HEK293 (cell line): ENCODE data around the gene ZNF687.
A peak's percentile ranks its signal among the peaks of the same experiment; 100 is the strongest.

Experiments used
- CTCF ChIA-PET: fragments of 350-600 bp; formaldehyde crosslinking; extraction: SDS; loops from one replicate; lab custom pipeline; 2021; ENCODE audit warnings: antibody characterized with exemption; lab: Yijun Ruan, JAX
- POLR2A ChIA-PET: fragments of 300-600 bp; formaldehyde crosslinking; extraction: SDS; loops from one replicate; lab custom pipeline; 2020; ENCODE audit warnings: antibody characterized with exemption, inconsistent platforms; lab: Yijun Ruan, JAX
- H3K27ac ChIP-seq: fragments of 200-500 bp; sonication (Bioruptor generic); 2 replicates; pipeline ENCODE4 v1.5.1; 2014; ENCODE audit warnings: low read depth, low read length, control low read depth, inconsistent platforms; ENCODE audit errors: extremely low read depth
- H3K36me3 ChIP-seq, 2 experiments: fragments of 200-500 bp in 1 of 2; sonication (Bioruptor generic) in 1 of 2; 1 replicate in 1 of 2; 2 replicates in 1 of 2; pipeline ENCODE4 v1.5.1; 2014 to 2017; ENCODE audit warnings: inconsistent platforms in 2 of 2, low read length in 2 of 2; ENCODE audit not compliant: control insufficient read depth in 2 of 2, insufficient read depth in 1 of 2
- H3K4me1 ChIP-seq: fragments of 200-500 bp; sonication (Bioruptor generic); 2 replicates; pipeline ENCODE4 v1.5.1; 2014; ENCODE audit warnings: mild to moderate bottlenecking, low read length, inconsistent platforms; ENCODE audit not compliant: control insufficient read depth, insufficient read depth
- H3K4me3 ChIP-seq: 2 replicates; pipeline ENCODE4 v1.5.1; 2011; ENCODE audit warnings: low read depth, mild to moderate bottlenecking, control low read depth, low read length, moderate library complexity
- H3K9me3 ChIP-seq: fragments of 200-500 bp; sonication (Bioruptor generic); 2 replicates; pipeline ENCODE4 v1.5.1; 2014; ENCODE audit warnings: low read depth, low read length, inconsistent platforms; ENCODE audit not compliant: control insufficient read depth, insufficient read depth
- SCRT1 ChIP-seq: fragments of 450-650 bp; formaldehyde crosslinking; IDR thresholded peaks from 2 replicates; pipeline ENCODE4 v1.5.1; 2016; ENCODE audit warnings: missing biosample characterization, missing genetic modification characterization, borderline replicate concordance
- SCRT2 ChIP-seq: fragments of 450-650 bp; formaldehyde crosslinking; IDR thresholded peaks from 2 replicates; pipeline ENCODE4 v1.5.1; 2016; ENCODE audit warnings: missing biosample characterization, missing genetic modification characterization
- ZBTB10 ChIP-seq: fragments of 450-650 bp; formaldehyde crosslinking; IDR thresholded peaks from 2 replicates; pipeline ENCODE4 v1.5.1; 2016; ENCODE audit warnings: missing biosample characterization, missing genetic modification characterization
- ZBTB7A ChIP-seq: fragments of 450-650 bp; formaldehyde crosslinking; IDR thresholded peaks from 2 replicates; pipeline ENCODE4 v1.5.1; 2016; ENCODE audit warnings: low read depth, missing biosample characterization, missing genetic modification characterization
- ZIC2 ChIP-seq: fragments of 450-650 bp; formaldehyde crosslinking; IDR thresholded peaks from 2 replicates; pipeline ENCODE4 v1.5.1; 2016; ENCODE audit warnings: missing biosample characterization, missing genetic modification characterization
- ZNF10 ChIP-seq: fragments of 450-650 bp; formaldehyde crosslinking; IDR thresholded peaks from 2 replicates; pipeline ENCODE4 v1.5.1; 2017; ENCODE audit warnings: missing biosample characterization, missing genetic modification characterization
- ZNF132 ChIP-seq: fragments of 450-650 bp; formaldehyde crosslinking; IDR thresholded peaks from 2 replicates; pipeline ENCODE4 v1.5.1; 2017; ENCODE audit warnings: missing biosample characterization, missing genetic modification characterization, borderline replicate concordance
- ZNF133 ChIP-seq: fragments of 450-650 bp; formaldehyde crosslinking; IDR thresholded peaks from 2 replicates; pipeline ENCODE4 v1.5.1; 2016; ENCODE audit warnings: missing biosample characterization, missing genetic modification characterization
- ZNF146 ChIP-seq: fragments of 450-650 bp; formaldehyde crosslinking; IDR thresholded peaks from 2 replicates; pipeline ENCODE4 v1.5.1; 2016; ENCODE audit warnings: missing biosample characterization, missing genetic modification characterization
- ZNF148 ChIP-seq: fragments of 450-650 bp; formaldehyde crosslinking; IDR thresholded peaks from 2 replicates; pipeline ENCODE4 v1.5.0; 2017; ENCODE audit warnings: missing biosample characterization, missing genetic modification characterization, borderline replicate concordance
- ZNF157 ChIP-seq: fragments of 450-650 bp; formaldehyde crosslinking; IDR thresholded peaks from 2 replicates; pipeline ENCODE4 v1.5.1; 2016; ENCODE audit warnings: missing biosample characterization, missing genetic modification characterization
- ZNF214 ChIP-seq: fragments of 450-650 bp; formaldehyde crosslinking; IDR thresholded peaks from 2 replicates; pipeline ENCODE4 v1.5.1; 2017; ENCODE audit warnings: missing biosample characterization, mild to moderate bottlenecking, missing genetic modification characterization, borderline replicate concordance
- ZNF223 ChIP-seq: fragments of 450-650 bp; formaldehyde crosslinking; IDR thresholded peaks from 2 replicates; pipeline ENCODE4 v1.5.1; 2016; ENCODE audit warnings: missing biosample characterization, missing genetic modification characterization
- ZNF274 ChIP-seq, 2 experiments: fragments of 200-500 bp in 1 of 2; fragments of 450-650 bp in 1 of 2; sonication (Bioruptor generic) in 1 of 2; formaldehyde crosslinking in 1 of 2; IDR thresholded peaks; 2 replicates each; pipeline versions ENCODE4 v1.5.1 to v1.6.1; 2014 to 2016; ENCODE audit warnings: borderline replicate concordance in 1 of 2, inconsistent platforms in 1 of 2, low read length in 1 of 2, missing biosample characterization in 1 of 2, missing genetic modification characterization in 1 of 2
- ZNF280D ChIP-seq: fragments of 450-650 bp; formaldehyde crosslinking; IDR thresholded peaks from 2 replicates; pipeline ENCODE4 v1.5.1; 2016; ENCODE audit warnings: missing biosample characterization, missing genetic modification characterization
- ZNF433 ChIP-seq: fragments of 450-650 bp; formaldehyde crosslinking; IDR thresholded peaks from 2 replicates; pipeline ENCODE4 v1.5.1; 2016; ENCODE audit warnings: missing biosample characterization, missing genetic modification characterization, low read depth
- ZNF585B ChIP-seq: fragments of 450-650 bp; formaldehyde crosslinking; IDR thresholded peaks from 2 replicates; pipeline ENCODE4 v1.5.1; 2016; ENCODE audit warnings: missing biosample characterization, missing genetic modification characterization
- ZNF623 ChIP-seq: fragments of 450-650 bp; formaldehyde crosslinking; IDR thresholded peaks from 2 replicates; pipeline ENCODE4 v1.5.1; 2016; ENCODE audit warnings: missing biosample characterization, missing genetic modification characterization
- ZNF658 ChIP-seq: fragments of 450-650 bp; formaldehyde crosslinking; IDR thresholded peaks from 2 replicates; pipeline ENCODE4; 2016; ENCODE audit warnings: missing biosample characterization, missing genetic modification characterization
- ZNF660 ChIP-seq: fragments of 450-650 bp; IDR thresholded peaks from 2 replicates; pipeline ENCODE4 v1.5.1; 2018; ENCODE audit warnings: missing biosample characterization, mild to moderate bottlenecking, missing genetic modification characterization
- ZNF677 ChIP-seq: fragments of 450-650 bp; IDR thresholded peaks from 2 replicates; pipeline ENCODE4 v1.5.0; 2018; ENCODE audit warnings: missing biosample characterization, mild to moderate bottlenecking, missing genetic modification characterization, moderate library complexity

Gene ZNF687

GRCh38 chr1:151287767-151288500 lies 5.8 kb downstream of the ZNF687 start:
- Histone ChIP-seq H3K36me3 (peaks cover 0 to 86% of the 10 kb centered on the region in 2 experiments; a peak in 2 of 3 replicates), H3K9me3 (no peaks in the 10 kb centered on the region)
- TF ChIP-seq ZBTB7A (tag by site-specific recombination): no peak
- TF ChIP-seq ZNF658 (tag by site-specific recombination): no peak
- TF ChIP-seq ZNF133: no peak
- no peak for TF ChIP-seq ZNF10 (tag by site-specific recombination)
- TF ChIP-seq ZNF157: no peak
- no peak for TF ChIP-seq ZNF148 (tag by site-specific recombination)
- TF ChIP-seq ZNF132 (tag by site-specific recombination): no peak
- no peak for TF ChIP-seq ZNF660
- TF ChIP-seq ZNF274 (IDR thresholded peaks at IDR 0.05; ENCODE audit: low read length): no peak
- no peak for TF ChIP-seq ZNF274 (tag by site-specific recombination; IDR thresholded peaks at IDR 0.05; ENCODE audit: borderline replicate concordance)
- no peak for TF ChIP-seq ZIC2 (tag by site-specific recombination)
- no peak for TF ChIP-seq ZNF677 (tag by site-specific recombination)
- no peak for TF ChIP-seq ZNF623 (tag by site-specific recombination)
- TF ChIP-seq ZNF280D (tag by site-specific recombination): no peak
- TF ChIP-seq ZNF433 (tag by site-specific recombination): no peak
- no peak for TF ChIP-seq ZNF146 (tag by site-specific recombination)
- TF ChIP-seq ZBTB10 (tag by site-specific recombination): no peak
- TF ChIP-seq, all 188 proteins: peak for 0
- ChIA-PET POLR2A (interaction anchor here (1.1 kb wide), 1 partner anchor 34 kb away, joined by 3 read pairs; the partner anchor contains the start of gene PSMD4), CTCF (no interaction called here)
- H3K4me1 ChIP-seq: no peaks in the 10 kb centered on the region
- H3K27ac ChIP-seq: no peak overlapping the region
- no peak overlapping the region for H3K4me3 ChIP-seq

- ChIA-PET CTCF (no interaction called here), POLR2A (interaction anchor here (1.1 kb wide), 1 partner anchor 34 kb away, joined by 3 read pairs; the partner anchor contains the start of gene PSMD4)
- Histone ChIP-seq H3K4me3 (no peak overlapping the region), H3K4me1 (no peaks in the 10 kb centered on the region), H3K36me3 (peaks cover 2 to 92% of the 10 kb centered on the region in 2 experiments; a peak in 2 of 3 replicates), H3K27ac (no peak overlapping the region), H3K9me3 (no peaks in the 10 kb centered on the region)
- TF ChIP-seq ZNF274 (IDR thresholded peaks at IDR 0.05; ENCODE audit: low read length) (no peak), ZNF274 (tag by site-specific recombination; IDR thresholded peaks at IDR 0.05; ENCODE audit: borderline replicate concordance) (no peak), ZNF223 (no peak), ZNF585B (tag by site-specific recombination) (no peak), SCRT1 (tag by site-specific recombination) (peak; percentile 51; the same call in 1 of the 2 replicates), SCRT2 (tag by site-specific recombination) (peak; percentile 86), ZNF214 (tag by site-specific recombination) (no peak)
Measured at GRCh38 chr1:151288502-151288901, 6.4 kb downstream of the ZNF687 start.
